Parathyroid adenoma (tissue), 2 donors: ENCODE results near the gene CNNM4.

ENCODE experiments used
- H2AFZ ChIP-seq: fragments of 300-600 bp; sonication (generic); one replicate; pipeline ENCODE4 v1.7.0; 2017; ENCODE audit warnings: antibody characterized with exemption, mild to moderate bottlenecking
- H3K27ac ChIP-seq: fragments of 300-600 bp; sonication (generic); one replicate; pipeline ENCODE4 v1.7.0; 2017
- H3K27me3 ChIP-seq: fragments of 300-600 bp; sonication (generic); one replicate; pipeline ENCODE4 v1.7.0; 2017; ENCODE audit warnings: low read length; ENCODE audit not compliant: control insufficient read depth, insufficient read depth
- H3K36me3 ChIP-seq: fragments of 300-600 bp; sonication (generic); one replicate; pipeline ENCODE4 v1.7.0; 2017; ENCODE audit warnings: low read length; ENCODE audit not compliant: control insufficient read depth, insufficient read depth
- H3K4me1 ChIP-seq: fragments of 300-600 bp; sonication (generic); one replicate; pipeline ENCODE4 v1.7.0; 2017; ENCODE audit warnings: control low read depth
- H3K4me2 ChIP-seq: fragments of 300-600 bp; sonication (generic); one replicate; pipeline ENCODE4 v1.7.0; 2017; ENCODE audit warnings: low read length
- H3K4me3 ChIP-seq: fragments of 300-600 bp; sonication (generic); one replicate; pipeline ENCODE4 v1.7.0; 2017; ENCODE audit warnings: low read depth, low read length
- H3K79me2 ChIP-seq: fragments of 300-600 bp; sonication (generic); one replicate; pipeline ENCODE4 v1.7.0; 2017; ENCODE audit warnings: control low read depth
- H3K9ac ChIP-seq: fragments of 300-600 bp; sonication (generic); one replicate; pipeline ENCODE4 v1.7.0; 2017; ENCODE audit warnings: mild to moderate bottlenecking
- H3K9me3 ChIP-seq: fragments of 300-600 bp; sonication (generic); one replicate; pipeline ENCODE4 v1.7.0; 2017; ENCODE audit warnings: low read length; ENCODE audit not compliant: control insufficient read depth
- TF ChIP-seq, protein P1 (sequence below): fragments of 300-600 bp; sonication (generic); IDR thresholded peaks from one replicate; pipeline ENCODE4 v1.7.0; 2017; ENCODE audit warnings: antibody characterized with exemption, mild to moderate bottlenecking
- donor health status: primary hyperparathyroidism.

CNNM4 gene

DNA sequence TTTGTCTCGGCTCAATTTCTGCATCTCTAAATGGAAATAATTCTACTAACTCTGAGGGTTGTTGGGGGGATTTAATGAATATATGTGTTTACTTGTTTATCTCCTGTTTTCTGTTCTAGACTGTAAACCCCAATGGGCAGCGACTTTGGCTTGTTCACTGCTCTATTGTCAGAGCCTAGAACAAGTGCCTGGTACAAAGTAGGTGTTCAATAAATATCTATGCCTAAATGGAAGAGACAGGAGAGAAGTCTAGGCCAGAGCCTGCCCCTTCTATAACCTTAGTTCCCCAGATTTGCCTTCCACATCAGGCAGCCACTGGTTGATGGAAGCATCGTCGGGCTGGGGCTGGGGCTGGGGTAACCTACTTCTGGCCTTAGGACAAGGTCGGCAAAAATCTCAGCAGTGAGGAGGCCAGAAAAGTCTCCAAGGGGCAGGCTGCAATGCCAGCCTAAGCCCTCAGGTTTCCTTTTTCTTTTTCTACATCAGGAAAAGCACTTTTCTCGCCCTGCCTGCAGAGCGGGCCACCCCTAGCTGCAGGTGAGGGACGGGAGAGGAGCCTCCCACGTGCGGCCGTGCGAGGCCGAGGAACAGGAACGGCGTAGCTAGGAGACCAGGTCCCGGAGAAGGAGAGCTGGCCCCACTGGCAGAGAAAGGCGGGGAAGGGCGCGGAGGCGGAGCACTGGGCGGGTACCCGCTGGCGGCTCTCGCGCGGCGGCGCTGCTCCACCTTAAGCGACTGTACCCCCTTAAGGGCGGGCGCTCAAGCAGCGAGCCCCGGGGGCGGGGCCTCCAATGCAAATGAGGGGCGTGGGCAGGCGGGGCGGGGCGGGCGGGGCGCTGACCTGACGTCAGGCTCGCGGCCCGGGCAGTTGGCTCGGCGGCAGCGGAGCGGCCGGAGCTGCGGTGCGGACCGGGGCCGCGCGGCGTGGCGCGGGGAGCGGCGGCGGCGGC, at the start of gene CNNM4:
CNNM4 (plus strand) TSS at position 867 of the 950 bp plus-strand sequence. CDS start 98 bp downstream, outside the sequence.
- Histone ChIP-seq H3K27me3 (no peaks in the 10 kb centered on the region), H3K79me2 (no peaks in the 10 kb centered on the region), H2AFZ (peak within 1 kb of the TSS; percentile 93), H3K4me2 (peak within 1 kb of the TSS; percentile 98), H3K27ac (peak within 1 kb of the TSS; percentile 56), H3K9me3 (no peaks in the 10 kb centered on the region), H3K4me1 (peaks cover 14% of the 10 kb centered on the region), H3K4me3 (peak within 1 kb of the TSS; percentile 60), H3K36me3 (no peaks in the 10 kb centered on the region), H3K9ac (no peak within 1 kb of the TSS)
- TF ChIP-seq, protein P1, sequence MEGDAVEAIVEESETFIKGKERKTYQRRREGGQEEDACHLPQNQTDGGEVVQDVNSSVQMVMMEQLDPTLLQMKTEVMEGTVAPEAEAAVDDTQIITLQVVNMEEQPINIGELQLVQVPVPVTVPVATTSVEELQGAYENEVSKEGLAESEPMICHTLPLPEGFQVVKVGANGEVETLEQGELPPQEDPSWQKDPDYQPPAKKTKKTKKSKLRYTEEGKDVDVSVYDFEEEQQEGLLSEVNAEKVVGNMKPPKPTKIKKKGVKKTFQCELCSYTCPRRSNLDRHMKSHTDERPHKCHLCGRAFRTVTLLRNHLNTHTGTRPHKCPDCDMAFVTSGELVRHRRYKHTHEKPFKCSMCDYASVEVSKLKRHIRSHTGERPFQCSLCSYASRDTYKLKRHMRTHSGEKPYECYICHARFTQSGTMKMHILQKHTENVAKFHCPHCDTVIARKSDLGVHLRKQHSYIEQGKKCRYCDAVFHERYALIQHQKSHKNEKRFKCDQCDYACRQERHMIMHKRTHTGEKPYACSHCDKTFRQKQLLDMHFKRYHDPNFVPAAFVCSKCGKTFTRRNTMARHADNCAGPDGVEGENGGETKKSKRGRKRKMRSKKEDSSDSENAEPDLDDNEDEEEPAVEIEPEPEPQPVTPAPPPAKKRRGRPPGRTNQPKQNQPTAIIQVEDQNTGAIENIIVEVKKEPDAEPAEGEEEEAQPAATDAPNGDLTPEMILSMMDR = peak; percentile 20

DNA sequence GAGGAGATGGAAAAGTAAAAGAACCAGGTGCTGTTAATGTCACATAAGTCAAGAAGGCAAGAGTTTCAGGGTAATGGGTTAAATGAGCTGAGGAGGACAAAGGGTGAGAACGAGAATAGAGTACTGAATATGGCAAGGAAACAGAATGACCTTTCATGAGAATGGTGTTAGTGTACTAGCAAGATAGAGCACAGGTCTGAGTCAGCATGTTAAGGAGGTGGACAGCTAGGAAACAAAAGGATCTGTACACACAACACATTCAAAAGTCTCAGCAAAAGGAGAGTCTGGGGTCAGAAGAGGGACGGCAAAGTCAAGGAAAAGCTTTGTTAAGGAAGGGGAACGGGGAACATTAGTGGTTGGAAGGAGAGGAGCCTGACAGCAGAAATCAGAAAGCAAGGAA, 49.7 kb upstream of the CNNM4 start:
- Histone ChIP-seq H3K9ac (no peak overlapping the region), H3K36me3 (no peaks in the 10 kb centered on the region), H3K4me3 (no peak overlapping the region), H3K9me3 (no peaks in the 10 kb centered on the region), H2AFZ (no peak overlapping the region), H3K4me1 (peaks cover 5% of the 10 kb centered on the region), H3K27me3 (no peaks in the 10 kb centered on the region), H3K27ac (no peak overlapping the region), H3K4me2 (no peak overlapping the region), H3K79me2 (no peaks in the 10 kb centered on the region)
- TF ChIP-seq, protein P1 = no peak

DNA sequence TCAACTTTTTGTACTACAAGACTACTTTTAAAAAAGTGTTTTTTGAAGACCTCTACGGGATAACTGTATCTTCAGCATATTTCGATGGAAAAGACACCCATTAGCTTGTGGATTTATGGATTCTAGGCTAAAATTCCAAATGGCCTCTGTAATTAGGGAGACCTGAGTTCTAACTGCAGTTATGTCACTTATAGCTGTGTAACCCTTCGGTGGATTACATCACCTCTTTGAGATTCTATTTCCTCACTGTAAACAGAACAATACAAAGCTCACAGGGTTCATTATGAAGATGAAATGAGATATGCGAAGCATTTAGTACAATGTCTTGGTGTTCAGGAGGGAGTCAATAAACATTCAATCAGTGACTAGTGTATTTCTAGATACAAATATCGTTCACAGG, 45.0 kb upstream of the CNNM4 start:
- H3K9ac ChIP-seq = no peak overlapping the region
- H3K9me3 ChIP-seq = no peaks in the 10 kb centered on the region
- no peaks in the 10 kb centered on the region for H3K79me2 ChIP-seq
- H3K4me3 ChIP-seq = no peak overlapping the region
- H3K4me2 ChIP-seq = no peak overlapping the region
- H3K27ac ChIP-seq = no peak overlapping the region
- no peak overlapping the region for H2AFZ ChIP-seq
- TF ChIP-seq, protein P1 = no peak
- H3K27me3 ChIP-seq = no peaks in the 10 kb centered on the region
- no peaks in the 10 kb centered on the region for H3K36me3 ChIP-seq
- H3K4me1 ChIP-seq = peaks cover 5% of the 10 kb centered on the region

DNA sequence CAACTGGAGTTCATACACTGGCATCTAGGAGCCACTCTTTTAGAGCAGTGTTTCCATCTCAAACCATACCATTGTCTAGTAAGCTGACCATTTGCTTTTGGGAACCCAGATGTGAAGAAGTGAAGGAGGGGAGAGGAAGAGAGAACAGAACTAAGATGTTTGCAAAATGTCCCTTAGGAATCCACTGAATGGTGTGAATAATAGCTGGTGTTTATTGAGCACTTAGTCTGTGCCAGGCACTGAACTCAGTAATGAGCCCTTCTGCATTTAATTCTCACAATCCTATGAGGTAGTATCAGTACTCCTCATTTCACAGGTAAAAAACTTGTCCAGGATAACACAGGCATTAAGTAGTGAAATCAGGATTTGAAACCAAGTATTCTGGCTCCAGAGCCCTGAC, 44.3 kb upstream of the CNNM4 start:
- Histone ChIP-seq H3K4me2 (no peak overlapping the region), H3K27ac (no peak overlapping the region), H3K79me2 (no peaks in the 10 kb centered on the region), H2AFZ (no peak overlapping the region), H3K9ac (no peak overlapping the region), H3K4me1 (peaks cover 5% of the 10 kb centered on the region), H3K4me3 (no peak overlapping the region), H3K9me3 (no peaks in the 10 kb centered on the region), H3K27me3 (no peaks in the 10 kb centered on the region), H3K36me3 (no peaks in the 10 kb centered on the region)
- TF ChIP-seq, protein P1 = no peak
